Mammary epithelial cell (primary cell): Measurements from ENCODE around the gene CLCN7.

Experiments
- EZH2 ChIP-seq: IDR thresholded peaks from 2 replicates; pipeline ENCODE4 v1.6.1; 2012; ENCODE audit warnings: low read length, inconsistent platforms, borderline replicate concordance
- TF ChIP-seq, protein P1 (sequence below), 2 donors: IDR thresholded peaks in 1 of 2; conservative IDR thresholded peaks in 1 of 2; 2 replicates each; pipeline ENCODE4 v1.5.1; 2011 to 2012; ENCODE audit warnings: inconsistent platforms in 2 of 2, low read length in 2 of 2, mild to moderate bottlenecking in 2 of 2, control low read depth in 1 of 2, low read depth in 1 of 2; ENCODE audit not compliant: insufficient read depth in 1 of 2; ENCODE audit errors: extremely low read depth in 1 of 2

DNA sequence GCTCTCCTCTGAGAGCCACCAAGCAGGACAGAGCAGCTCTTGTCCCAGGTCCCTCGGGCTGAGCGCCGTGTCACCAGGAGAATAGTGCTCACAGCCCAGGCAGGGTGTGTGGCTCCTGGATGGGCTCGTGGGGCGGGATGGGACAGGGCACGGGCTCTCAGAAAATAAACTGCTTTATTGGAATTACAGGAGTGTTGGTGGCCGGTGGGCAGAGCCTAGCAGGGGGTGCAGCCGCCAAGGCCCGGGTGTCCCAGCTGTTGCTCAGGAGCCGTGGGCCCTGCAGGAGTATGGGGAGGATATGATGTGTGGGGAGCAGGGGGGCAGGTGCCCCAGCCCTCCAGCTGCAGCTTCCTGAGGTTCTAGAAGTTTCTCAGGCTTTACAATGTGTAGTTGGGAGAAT lies 35.4 kb upstream of the CLCN7 start:
- TF ChIP-seq, protein P1, sequence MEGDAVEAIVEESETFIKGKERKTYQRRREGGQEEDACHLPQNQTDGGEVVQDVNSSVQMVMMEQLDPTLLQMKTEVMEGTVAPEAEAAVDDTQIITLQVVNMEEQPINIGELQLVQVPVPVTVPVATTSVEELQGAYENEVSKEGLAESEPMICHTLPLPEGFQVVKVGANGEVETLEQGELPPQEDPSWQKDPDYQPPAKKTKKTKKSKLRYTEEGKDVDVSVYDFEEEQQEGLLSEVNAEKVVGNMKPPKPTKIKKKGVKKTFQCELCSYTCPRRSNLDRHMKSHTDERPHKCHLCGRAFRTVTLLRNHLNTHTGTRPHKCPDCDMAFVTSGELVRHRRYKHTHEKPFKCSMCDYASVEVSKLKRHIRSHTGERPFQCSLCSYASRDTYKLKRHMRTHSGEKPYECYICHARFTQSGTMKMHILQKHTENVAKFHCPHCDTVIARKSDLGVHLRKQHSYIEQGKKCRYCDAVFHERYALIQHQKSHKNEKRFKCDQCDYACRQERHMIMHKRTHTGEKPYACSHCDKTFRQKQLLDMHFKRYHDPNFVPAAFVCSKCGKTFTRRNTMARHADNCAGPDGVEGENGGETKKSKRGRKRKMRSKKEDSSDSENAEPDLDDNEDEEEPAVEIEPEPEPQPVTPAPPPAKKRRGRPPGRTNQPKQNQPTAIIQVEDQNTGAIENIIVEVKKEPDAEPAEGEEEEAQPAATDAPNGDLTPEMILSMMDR (conservative IDR thresholded peaks at IDR 0.05 in 1 of 2, IDR thresholded peaks at IDR 0.05 in 1 of 2; ENCODE audit: extremely low read depth in 1 of 2, insufficient read depth in 1 of 2, low read depth in 1 of 2, low read length in 2 of 2): no peak
- TF ChIP-seq EZH2: no peak
